Head of caudate nucleus (tissue), 42 donors: ENCODE measurements around the gene USP12.

Source experiments
- DNase-seq, 42 donors: peaks; one replicate each; pipeline versions ENCODE4 v3.0.0 to v3.0.0-alpha.2; 2020 to 2021; ENCODE audit warnings: mixed read lengths in 7 of 42
- intact Hi-C: fragments of 100-400 bp; cut with DNase I; formaldehyde crosslinking; loops from one replicate; pipeline ENCODE4 v1.15.0; 2022

Gene USP12

DNA sequence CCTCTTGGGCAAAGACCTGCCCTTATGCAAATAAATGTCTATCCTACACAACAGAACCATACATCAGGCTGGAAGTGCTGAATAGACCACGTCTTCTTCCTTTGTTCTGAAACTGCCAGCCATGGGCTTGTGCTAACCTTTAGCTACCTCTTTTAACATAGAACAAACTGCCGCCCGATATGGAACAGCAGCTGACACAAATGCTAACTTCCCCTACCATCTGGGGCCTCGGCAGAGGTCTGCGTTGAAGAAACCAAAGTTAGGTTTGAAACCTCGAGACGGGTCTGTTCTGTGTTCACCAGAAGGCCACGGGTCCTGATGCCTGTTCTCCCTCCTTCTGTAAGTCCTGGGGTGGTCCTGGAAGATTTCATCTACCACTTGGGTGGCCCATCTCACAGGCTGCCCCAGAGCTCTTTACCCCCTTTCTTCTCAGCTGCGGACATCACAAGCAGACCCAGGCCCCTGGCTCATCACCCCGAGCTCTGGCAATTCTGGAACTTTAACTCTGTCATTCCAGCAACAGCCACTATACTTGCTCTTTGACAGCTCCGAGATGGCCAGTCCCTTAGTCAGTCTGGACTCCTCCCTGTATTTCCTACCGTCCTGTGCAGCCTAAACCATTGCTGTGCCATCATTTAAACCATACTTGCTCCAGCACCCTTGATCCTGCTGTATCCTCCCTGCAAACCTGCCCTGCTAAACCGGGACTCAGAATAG is 146.7 kb downstream of the USP12 start:
- intact Hi-C loops = no loop called here
- DNase-seq = peak in 2 of 42 donors; percentile 12 to 16

DNA sequence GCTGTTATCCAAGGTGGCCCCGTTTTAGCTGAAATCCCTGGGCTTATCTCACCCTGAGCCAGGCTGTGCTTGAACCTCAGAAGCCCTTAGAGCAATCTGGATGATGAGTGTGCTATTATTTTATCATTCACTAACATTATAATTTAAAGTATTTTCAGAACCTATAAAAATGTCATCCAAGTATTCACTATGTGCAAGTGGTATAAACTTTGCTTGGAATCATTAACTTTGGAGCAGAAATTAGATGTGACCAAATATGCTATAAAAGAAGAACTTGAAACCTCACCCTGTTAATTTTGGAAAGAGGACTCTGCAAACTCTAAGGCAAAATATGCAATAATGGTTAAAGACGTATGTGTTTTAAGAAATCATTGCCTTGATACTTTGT is 147.5 kb downstream of the USP12 start:
- no peak for DNase-seq
- intact Hi-C loops = no loop called here

- peak in 1 of 42 donors; percentile 22 for DNase-seq
- intact Hi-C loops = no loop called here
Observed at GRCh38 chr13:27023385-27024073, 148.1 kb downstream of the USP12 start.

GRCh38 chr13:27022571-27023311 is 148.9 kb downstream of the USP12 start:
- DNase-seq = peak in 22 of 42 donors; percentile 20 to 77 (median 43)
- intact Hi-C loops = no loop called here

DNA sequence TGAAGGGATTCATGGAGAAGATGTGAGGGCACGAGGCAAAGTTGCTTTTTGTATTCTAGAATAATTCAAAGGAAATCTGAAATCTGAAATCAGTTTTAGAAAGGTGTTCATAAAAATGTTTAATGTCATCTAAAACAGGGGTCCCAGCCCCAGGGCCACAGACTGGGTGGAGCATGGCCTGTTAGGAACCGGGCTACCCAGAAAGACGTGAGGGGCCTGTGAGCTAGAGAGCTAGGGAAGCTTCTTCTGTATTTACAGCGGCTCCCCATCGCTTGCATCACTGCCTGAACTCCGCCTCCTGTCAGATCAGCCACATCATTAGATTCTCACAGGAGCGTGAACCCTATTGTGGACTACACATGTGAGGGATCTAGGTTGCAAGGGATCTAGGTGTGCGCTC is 151.2 kb downstream of the USP12 start:
- peak in 1 of 42 donors; percentile 17 for DNase-seq
- intact Hi-C loops = no loop called here

DNA sequence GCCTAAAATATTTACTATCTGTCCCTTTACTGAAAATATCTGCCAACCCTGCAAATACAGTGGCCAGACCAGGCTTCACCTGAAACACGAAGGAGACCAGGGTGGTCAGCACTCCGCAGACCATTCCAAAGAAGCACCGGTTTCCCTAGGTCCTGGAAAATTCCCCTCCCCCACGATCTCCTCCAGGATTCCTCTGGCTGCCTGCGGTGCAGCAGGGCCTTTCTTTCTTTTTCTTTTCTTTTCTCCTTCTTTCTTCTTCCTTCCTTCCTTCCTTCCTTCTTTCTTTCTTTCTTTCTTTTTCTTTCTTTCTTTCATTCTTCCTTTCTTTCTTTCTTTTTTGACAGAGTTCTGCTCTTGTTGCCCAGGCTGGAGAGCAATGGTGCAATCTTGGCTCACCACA is 152.7 kb downstream of the USP12 start:
- intact Hi-C loops = no loop called here
- DNase-seq = no peak

GRCh38 chr13:27018344-27018861 is 153.2 kb downstream of the USP12 start:
- DNase-seq = peak in 2 of 42 donors; percentile 0 to 13
- intact Hi-C loops = no loop called here

GRCh38 chr13:27016875-27017274 is 154.7 kb downstream of the USP12 start:
- intact Hi-C loops = no loop called here
- peak in 1 of 42 donors; percentile 22 for DNase-seq
